Karpas-422 (cell line): Measurements from ENCODE around the gene DRAXIN. TPM values are rescaled to one million over a fixed set of nuclear protein-coding genes. Genes with fewer than 3 reads are reported as not detected.
A peak's percentile ranks its signal among the peaks of the same experiment; 100 is the strongest.

ENCODE experiments used
- DNase-seq: peaks from one replicate; pipeline ENCODE4 v3.0.0-alpha.2; 2015
- H2AFZ ChIP-seq: fragments of 200-600 bp; sonication (generic); 2 replicates; pipeline ENCODE4 v1.6.1; 2014; ENCODE audit warnings: antibody characterized with exemption, low read length, mixed read lengths
- H3K27ac ChIP-seq: fragments of 200-600 bp; sonication (generic); 2 replicates; pipeline ENCODE4 v1.5.1; 2014; ENCODE audit warnings: mild to moderate bottlenecking, low read length, moderate library complexity
- H3K27me3 ChIP-seq: fragments of 200-600 bp; sonication (generic); 2 replicates; pipeline ENCODE4 v1.6.1; 2014; ENCODE audit warnings: low read length, mixed read lengths
- H3K36me3 ChIP-seq: fragments of 200-600 bp; sonication (generic); 2 replicates; pipeline ENCODE4 v1.6.1; 2014; ENCODE audit warnings: low read length, mixed read lengths; ENCODE audit not compliant: insufficient read depth
- H3K4me1 ChIP-seq: fragments of 200-600 bp; sonication (generic); 2 replicates; pipeline ENCODE4 v1.6.1; 2014; ENCODE audit warnings: mild to moderate bottlenecking, low read length, mixed read lengths
- H3K4me2 ChIP-seq: fragments of 200-600 bp; sonication (generic); 2 replicates; pipeline ENCODE4 v1.6.1; 2014; ENCODE audit warnings: low read length, low read depth, mild to moderate bottlenecking; ENCODE audit not compliant: poor library complexity, severe bottlenecking
- H3K4me3 ChIP-seq: fragments of 200-600 bp; sonication (generic); 2 replicates; pipeline ENCODE4 v1.5.1; 2014; ENCODE audit warnings: mild to moderate bottlenecking, antibody characterized with exemption, low read length, mixed read lengths
- H3K79me2 ChIP-seq: fragments of 200-600 bp; sonication (generic); 2 replicates; pipeline ENCODE4 v1.6.1; 2014; ENCODE audit warnings: mild to moderate bottlenecking, low read length, mixed read lengths
- H3K9ac ChIP-seq: fragments of 200-600 bp; sonication (generic); 2 replicates; pipeline ENCODE4 v1.6.0; 2014; ENCODE audit warnings: low read length
- H3K9me2 ChIP-seq: fragments of 200-600 bp; sonication (generic), shearing (Covaris generic); replicated peaks from 2 replicates; pipeline ENCODE4 v1.6.0; 2014; ENCODE audit warnings: mild to moderate bottlenecking, low read length, moderate library complexity; ENCODE audit not compliant: insufficient read depth
- H3K9me3 ChIP-seq: fragments of 300-700, 200-600 bp; sonication (generic); 2 replicates; pipeline ENCODE4 v1.6.1; 2014; ENCODE audit warnings: low read length, mixed read lengths
- H4K20me1 ChIP-seq: fragments of 200-600 bp; sonication (generic); 2 replicates; pipeline ENCODE4 v1.6.1; 2014; ENCODE audit warnings: mild to moderate bottlenecking, antibody characterized with exemption, low read length, low read depth; ENCODE audit not compliant: insufficient read depth
- total RNA-seq: library from RNA; depleted of rRNA; stranded (reverse); fragments of >200 nt; shearing (Covaris generic); gene quantifications from 2 replicates; pipeline ENCODE4 v1.2.3, GENCODE V29; 2014; ENCODE audit warnings: low replicate concordance

The DRAXIN gene
- total RNA-seq, 1 experiment from 2014 or later, result not detected

DNA sequence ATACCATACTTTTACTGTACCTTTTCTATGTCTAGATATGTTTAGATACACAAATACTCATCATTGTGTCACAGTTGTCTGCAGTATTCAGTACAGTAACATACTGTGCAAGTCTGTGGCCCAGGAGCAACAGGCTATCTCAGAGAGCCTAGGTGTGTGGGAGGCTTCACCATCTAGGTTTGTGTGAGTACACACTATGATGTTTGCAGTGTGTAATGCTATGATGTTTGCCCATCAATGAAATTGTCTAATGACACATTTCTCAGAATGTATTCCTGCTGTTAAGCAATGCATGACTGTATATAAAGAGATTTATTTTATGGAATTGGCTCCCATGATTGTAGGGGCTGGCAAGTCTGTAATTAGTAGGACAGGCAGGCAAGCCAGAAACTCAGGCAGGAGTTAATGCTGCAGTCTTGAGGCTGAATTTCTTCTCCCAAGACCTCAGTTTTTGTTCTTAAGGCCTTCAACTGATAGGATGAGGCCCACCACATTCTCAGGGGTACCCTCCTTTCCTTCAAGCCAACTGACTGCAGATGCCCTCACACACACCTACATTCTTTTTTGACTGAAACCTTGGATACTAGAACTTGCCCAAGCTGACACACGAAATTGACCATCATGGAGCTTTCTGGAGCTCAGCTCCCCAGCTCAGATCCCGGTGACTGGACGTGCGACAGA, 36.8 kb downstream of the DRAXIN start:
- Histone ChIP-seq H3K9ac (no peak overlapping the region), H3K27me3 (no peaks in the 10 kb centered on the region), H3K4me3 (no peak overlapping the region), H3K9me2 (no peaks in the 10 kb centered on the region), H3K36me3 (no peaks in the 10 kb centered on the region), H4K20me1 (no peaks in the 10 kb centered on the region), H3K4me2 (no peak overlapping the region), H3K79me2 (no peaks in the 10 kb centered on the region), H3K27ac (no peak overlapping the region), H3K4me1 (peaks cover 9% of the 10 kb centered on the region), H2AFZ (no peak overlapping the region), H3K9me3 (no peaks in the 10 kb centered on the region)
- DNase-seq, result no peak

DNA sequence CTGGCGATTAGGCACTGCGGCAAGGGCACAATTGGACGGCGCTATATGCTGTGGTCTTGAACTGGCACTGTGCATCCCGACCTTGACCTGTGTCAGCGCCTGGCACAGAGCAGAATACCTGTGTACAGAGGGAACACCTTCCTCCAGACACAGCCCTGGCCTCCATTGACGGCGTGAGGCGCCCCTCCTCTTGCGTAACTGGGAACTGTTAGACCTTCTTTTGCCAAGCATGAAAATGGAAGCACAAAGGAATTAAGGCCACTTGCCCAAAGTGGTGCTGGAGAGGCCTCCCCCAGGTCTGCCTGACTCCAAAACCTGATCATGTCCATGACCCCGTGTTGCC, 37.6 kb downstream of the DRAXIN start:
- Histone ChIP-seq H3K36me3 (no peaks in the 10 kb centered on the region), H3K27ac (no peak overlapping the region), H3K4me2 (no peak overlapping the region), H3K79me2 (no peaks in the 10 kb centered on the region), H3K9me2 (no peaks in the 10 kb centered on the region), H3K27me3 (no peaks in the 10 kb centered on the region), H3K9me3 (no peaks in the 10 kb centered on the region), H3K4me1 (peaks cover 9% of the 10 kb centered on the region), H3K9ac (no peak overlapping the region), H3K4me3 (no peak overlapping the region), H2AFZ (no peak overlapping the region), H4K20me1 (no peaks in the 10 kb centered on the region)
- no peak for DNase-seq

DNA sequence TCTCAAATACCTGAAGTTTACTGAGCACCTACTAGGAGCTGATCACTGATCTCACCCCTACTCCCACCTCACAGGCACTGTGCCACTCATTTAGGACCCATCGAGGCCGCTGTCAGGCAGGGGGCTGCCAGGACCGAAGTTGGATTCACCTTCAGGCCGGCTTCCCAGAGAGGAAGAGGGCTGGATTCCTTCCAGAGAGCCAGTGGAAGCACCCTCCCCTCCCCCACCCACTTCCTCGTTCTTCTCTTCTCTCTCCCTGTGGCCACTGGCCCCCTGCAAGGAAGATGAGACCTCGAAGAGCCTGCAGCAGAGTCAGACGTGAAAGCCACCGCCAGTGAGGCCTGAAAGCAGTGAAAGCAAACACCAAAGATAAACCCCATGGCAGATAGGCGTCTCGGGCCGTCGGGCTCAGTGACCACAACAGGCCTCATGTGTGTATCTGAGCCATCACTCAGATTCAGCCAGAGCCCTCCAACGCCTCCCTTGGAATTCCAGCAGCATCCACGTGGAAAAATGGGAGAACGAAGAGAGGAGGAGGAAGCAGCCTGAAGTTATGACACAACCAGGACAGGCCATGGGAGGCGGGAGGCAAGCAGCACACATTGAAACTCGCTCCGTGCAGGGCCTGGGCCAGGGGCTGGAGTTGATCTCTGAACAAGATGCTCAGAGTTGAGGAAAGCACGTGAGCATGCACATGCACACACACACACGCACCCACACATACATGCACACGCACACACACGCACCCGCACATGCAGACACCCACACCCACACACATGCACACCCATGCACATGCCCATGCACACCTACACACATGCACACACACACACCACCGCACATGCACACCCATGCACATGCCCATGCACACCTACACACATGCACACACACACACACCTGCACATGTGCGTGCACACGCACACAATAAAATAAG, 38.3 kb downstream of the DRAXIN start:
- H3K9me3 ChIP-seq, result no peaks in the 10 kb centered on the region
- H3K27ac ChIP-seq, result no peak overlapping the region
- no peak overlapping the region; the same call in 1 of the 2 replicates for H2AFZ ChIP-seq
- no peak overlapping the region for H3K9ac ChIP-seq
- H3K36me3 ChIP-seq, result no peaks in the 10 kb centered on the region
- no peak for DNase-seq
- no peaks in the 10 kb centered on the region for H3K79me2 ChIP-seq
- H3K4me3 ChIP-seq, result no peak overlapping the region
- peaks cover 9% of the 10 kb centered on the region for H3K4me1 ChIP-seq
- H3K9me2 ChIP-seq, result no peaks in the 10 kb centered on the region
- H3K27me3 ChIP-seq, result no peaks in the 10 kb centered on the region
- H3K4me2 ChIP-seq, result no peak overlapping the region
- no peaks in the 10 kb centered on the region for H4K20me1 ChIP-seq

DNA sequence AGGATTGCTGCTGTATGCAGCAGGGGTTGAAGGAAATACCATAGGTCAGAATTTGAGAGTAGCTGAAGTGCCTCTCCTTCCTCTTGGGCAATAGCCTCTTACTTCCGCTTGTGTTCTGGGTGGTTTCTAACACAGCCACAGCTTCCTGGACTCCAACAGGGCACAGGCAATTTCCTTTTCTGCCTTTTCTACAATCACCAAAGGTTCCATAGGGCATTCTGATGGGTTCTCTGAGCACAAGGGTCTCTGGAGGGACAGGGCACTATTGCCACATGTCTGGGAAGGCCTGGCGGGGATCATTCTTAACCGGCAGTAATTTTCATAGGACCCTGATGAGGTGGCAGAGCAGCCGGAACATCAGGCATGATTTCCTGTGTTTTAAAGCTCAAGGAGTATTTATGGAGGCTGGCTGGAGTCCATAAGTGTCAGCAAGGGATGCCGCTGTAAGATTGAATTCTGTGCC, 39.0 kb downstream of the DRAXIN start:
- peak overlapping the region; percentile 52 for H3K9ac ChIP-seq
- peaks cover 9% of the 10 kb centered on the region for H3K4me1 ChIP-seq

DNA sequence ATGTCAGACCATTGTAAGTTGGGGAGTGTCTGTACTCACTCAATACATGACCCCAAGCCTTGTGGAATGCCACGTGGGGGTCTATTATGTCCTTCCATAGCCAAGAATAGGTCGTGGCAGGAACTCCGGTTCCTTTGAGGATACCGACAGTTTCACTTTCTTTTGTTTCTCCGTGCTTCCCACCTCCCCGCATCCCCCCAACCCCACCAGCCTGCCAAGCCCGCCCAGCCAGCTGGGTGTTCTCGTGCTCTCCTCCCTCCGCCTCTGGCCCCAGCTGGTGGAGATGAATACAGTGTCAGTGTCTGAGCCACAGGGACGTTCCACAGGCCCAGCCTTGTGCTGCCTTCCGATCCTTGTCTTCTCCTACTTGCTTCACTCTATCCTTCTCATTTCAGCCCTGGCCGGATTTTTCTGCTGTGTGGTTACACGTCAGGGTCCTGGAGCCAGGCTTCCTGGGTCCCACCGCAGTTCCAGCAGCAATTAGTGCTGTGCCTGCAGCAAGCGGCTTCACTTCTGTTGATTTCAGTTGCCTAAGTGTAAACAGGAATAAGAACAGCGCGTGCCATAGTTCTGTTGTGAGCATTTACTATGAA, 40.3 kb downstream of the DRAXIN start:
- no peak for DNase-seq
- Histone ChIP-seq H3K27ac (no peak overlapping the region), H4K20me1 (no peaks in the 10 kb centered on the region), H3K4me2 (no peak overlapping the region), H3K9me3 (no peaks in the 10 kb centered on the region), H3K27me3 (no peaks in the 10 kb centered on the region), H3K9ac (no peak overlapping the region), H3K4me1 (peaks cover 21% of the 10 kb centered on the region), H3K9me2 (no peaks in the 10 kb centered on the region), H3K4me3 (no peak overlapping the region), H3K36me3 (no peaks in the 10 kb centered on the region), H2AFZ (no peak overlapping the region), H3K79me2 (no peaks in the 10 kb centered on the region)

More for the DNA sequence above, 39.0 kb downstream of the DRAXIN start:
- no peak overlapping the region for H3K27ac ChIP-seq
- no peaks in the 10 kb centered on the region for H3K36me3 ChIP-seq
- no peaks in the 10 kb centered on the region for H4K20me1 ChIP-seq
- H3K4me2 ChIP-seq, result peak overlapping the region; percentile 28
- H2AFZ ChIP-seq, result peak overlapping the region; percentile 76; the same call in 1 of the 2 replicates
- H3K27me3 ChIP-seq, result no peaks in the 10 kb centered on the region
- peak; percentile 68 for DNase-seq
- H3K9me2 ChIP-seq, result no peaks in the 10 kb centered on the region
- no peaks in the 10 kb centered on the region for H3K9me3 ChIP-seq
- H3K4me3 ChIP-seq, result no peak overlapping the region
- H3K79me2 ChIP-seq, result no peaks in the 10 kb centered on the region

DNA sequence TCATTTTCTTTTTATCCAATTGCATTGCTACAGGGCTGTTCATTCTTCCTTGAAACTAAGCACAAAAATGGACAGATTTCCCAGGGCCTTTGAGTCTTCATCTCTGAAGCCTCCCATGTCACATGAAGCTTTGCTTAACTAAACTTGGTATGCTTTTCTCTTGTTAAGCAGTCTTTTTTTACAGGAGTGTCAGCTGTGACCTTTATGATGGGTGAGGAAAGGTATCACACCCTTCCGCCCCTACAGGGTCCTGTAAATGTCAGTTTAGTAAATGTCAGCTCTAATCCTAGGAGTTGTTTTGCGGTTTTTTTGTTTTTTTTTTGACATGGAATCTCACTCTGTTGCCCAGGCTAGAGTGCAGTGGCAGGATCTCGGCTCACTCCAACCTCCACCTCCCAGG, 41.8 kb downstream of the DRAXIN start:
- Histone ChIP-seq H3K27ac (no peak overlapping the region), H2AFZ (no peak overlapping the region), H3K4me1 (peaks cover 33% of the 10 kb centered on the region), H3K36me3 (no peaks in the 10 kb centered on the region), H4K20me1 (no peaks in the 10 kb centered on the region), H3K27me3 (no peaks in the 10 kb centered on the region), H3K9me3 (no peaks in the 10 kb centered on the region), H3K4me2 (no peak overlapping the region), H3K4me3 (no peak overlapping the region), H3K9me2 (no peaks in the 10 kb centered on the region), H3K79me2 (no peaks in the 10 kb centered on the region), H3K9ac (no peak overlapping the region)
- no peak for DNase-seq

DNA sequence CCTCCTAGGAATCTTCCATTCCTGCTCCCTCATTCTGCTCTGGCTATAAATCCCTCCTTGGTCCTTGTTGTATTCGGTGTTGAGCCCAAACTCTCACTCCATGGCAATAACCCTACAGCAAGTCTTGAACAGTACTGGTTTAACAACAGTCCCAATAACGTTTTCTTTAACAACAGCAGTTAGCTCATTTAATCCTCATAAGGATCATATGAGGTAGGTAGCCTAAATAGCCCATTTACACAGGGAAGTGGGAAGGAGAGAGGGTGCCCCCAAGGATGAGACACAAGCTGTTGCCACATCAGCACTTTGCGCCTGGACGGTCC, 44.0 kb downstream of the DRAXIN start:
- no peaks in the 10 kb centered on the region for H3K79me2 ChIP-seq
- no peak overlapping the region for H2AFZ ChIP-seq
- H3K4me1 ChIP-seq, result peaks cover 26% of the 10 kb centered on the region
- no peaks in the 10 kb centered on the region for H3K9me2 ChIP-seq
- H4K20me1 ChIP-seq, result 0 out of 2 replicates have a peak, but pooled peaks cover 3% of the 10 kb centered on the region
- H3K4me3 ChIP-seq, result peak overlapping the region; percentile 92; the same call in 1 of the 2 replicates
- no peak for DNase-seq
- no peaks in the 10 kb centered on the region for H3K36me3 ChIP-seq
- peak overlapping the region; percentile 33; the same call in 1 of the 2 replicates for H3K9ac ChIP-seq
- H3K27me3 ChIP-seq, result no peaks in the 10 kb centered on the region
- H3K9me3 ChIP-seq, result no peaks in the 10 kb centered on the region
- H3K27ac ChIP-seq, result no peak overlapping the region
- H3K4me2 ChIP-seq, result peak overlapping the region; percentile 98
